ENCODE measurements around the gene IQCK. TPM values are rescaled to one million over a fixed set of nuclear protein-coding genes. Genes with fewer than 3 reads are reported as not detected.

Gene IQCK
- total and polyA plus RNA-seq, 10 donors: 3.6 to 19.9 (median 7.4) TPM

DNA sequence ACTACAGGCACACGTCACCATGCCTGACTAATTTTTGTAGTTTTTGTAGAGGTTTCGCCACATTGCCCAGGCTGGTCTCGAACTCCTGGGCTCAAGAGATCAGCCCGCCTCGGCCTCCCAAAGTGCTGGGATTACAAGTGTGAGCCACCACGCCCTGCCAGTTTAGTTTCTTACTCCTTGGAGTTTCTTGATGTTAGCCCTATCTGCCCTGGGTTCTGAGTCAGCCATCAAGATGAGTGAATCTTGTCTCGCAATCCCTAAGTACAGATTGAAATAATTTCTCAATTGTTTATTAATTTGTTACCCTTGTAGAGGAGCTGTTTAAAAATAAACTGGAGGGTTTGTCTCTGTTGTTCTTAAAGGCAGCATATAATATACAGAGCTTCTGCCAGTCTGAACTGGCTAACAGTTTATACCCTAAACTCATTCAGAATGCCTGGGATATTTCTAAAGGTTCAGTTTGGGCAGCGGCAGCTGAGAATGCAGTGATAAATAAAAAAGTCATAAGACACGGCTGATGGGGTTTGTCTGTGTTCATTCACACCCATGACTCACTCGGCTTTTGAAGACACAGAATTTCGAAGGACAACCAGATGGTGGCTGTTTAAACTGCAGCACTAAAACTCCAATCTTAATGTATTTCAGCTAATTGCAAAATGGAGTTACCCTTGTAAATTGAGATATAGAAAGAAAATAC, 127.0 kb downstream of the IQCK start:
- whole genome bisulfite sequencing, 5 donors: 83 to 94% (median 91%) methylated on average over 11 of the region's 11 CpGs
- no peaks in the 10 kb centered on the region for H3K27me3 ChIP-seq (replicated peaks in 1 of 7)
- H3K27ac ChIP-seq: no peak overlapping the region
- no peak for TF ChIP-seq POLR2AphosphoS5 (IDR thresholded peaks at IDR 0.05)
- no peak for TF ChIP-seq CTCF (IDR thresholded peaks at IDR 0.05 in 8 of 11, conservative IDR thresholded peaks at IDR 0.05 in 3 of 11)
- TF ChIP-seq POLR2A (IDR thresholded peaks at IDR 0.05): no peak
- H3K36me3 ChIP-seq: no peaks in the 10 kb centered on the region
- H3K4me1 ChIP-seq: no peaks in the 10 kb centered on the region
- no peaks in the 10 kb centered on the region for H3K9me3 ChIP-seq
- DNase-seq: no peak
- intact Hi-C loops (cut with DNase I; ENCODE audit: low total_unique reads): no loop called here
- no peak overlapping the region for H3K4me3 ChIP-seq

GRCh38 chr16:19846436-19846835, 128.4 kb downstream of the IQCK start:
- Histone ChIP-seq H3K36me3 (no peaks in the 10 kb centered on the region), H3K27ac (no peak overlapping the region), H3K9me3 (no peaks in the 10 kb centered on the region), H3K27me3 (replicated peaks in 1 of 7) (no peaks in the 10 kb centered on the region), H3K4me3 (no peak overlapping the region), H3K4me1 (peaks cover 0 to 8% (median 0%) of the 10 kb centered on the region in 6 donors)
- WGBS, 5 donors: 88 to 97% (median 93%) methylated on average over 5 of the region's 5 CpGs
- no peak for DNase-seq
- TF ChIP-seq POLR2AphosphoS5 (IDR thresholded peaks at IDR 0.05): no peak
- no peak for TF ChIP-seq CTCF (IDR thresholded peaks at IDR 0.05 in 8 of 11, conservative IDR thresholded peaks at IDR 0.05 in 3 of 11)
- no peak for TF ChIP-seq POLR2A (IDR thresholded peaks at IDR 0.05)
- intact Hi-C loops (cut with DNase I; ENCODE audit: low total_unique reads): no loop called here

DNA sequence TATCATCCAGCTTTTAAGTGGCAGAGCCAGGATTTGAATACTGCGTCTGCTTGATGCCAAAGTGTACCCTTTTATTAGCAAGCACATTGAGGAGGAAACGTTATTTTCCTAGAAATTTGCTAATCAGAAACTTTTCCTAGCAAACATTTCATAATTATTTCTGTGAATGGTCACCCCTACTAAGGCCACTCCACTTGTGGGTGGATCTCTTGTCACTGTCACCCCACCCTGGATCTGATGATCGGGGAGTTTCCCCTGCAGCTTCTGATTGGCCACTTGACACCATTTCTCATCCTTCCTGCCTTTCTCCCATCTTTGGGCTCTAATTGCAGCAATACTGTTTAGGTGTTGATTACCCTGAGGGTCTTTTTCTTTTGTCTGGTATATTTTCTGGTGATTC, 130.7 kb downstream of the IQCK start:
- no peak for DNase-seq
- H3K27ac ChIP-seq: no peak overlapping the region

More for the DNA sequence above, 130.7 kb downstream of the IQCK start:
- H3K4me3 ChIP-seq: no peak overlapping the region
- WGBS, 5 donors: 79 to 92% (median 87%) methylated on average over 3 of the region's 3 CpGs
- intact Hi-C loops (cut with DNase I; ENCODE audit: low total_unique reads): no loop called here
- H3K4me1 ChIP-seq: peaks cover 0 to 9% (median 0%) of the 10 kb centered on the region in 6 donors
- no peak for TF ChIP-seq POLR2A (IDR thresholded peaks at IDR 0.05)
- no peak for TF ChIP-seq CTCF (IDR thresholded peaks at IDR 0.05 in 8 of 11, conservative IDR thresholded peaks at IDR 0.05 in 3 of 11)
- H3K27me3 ChIP-seq (replicated peaks in 1 of 7): no peaks in the 10 kb centered on the region
- H3K9me3 ChIP-seq: no peaks in the 10 kb centered on the region
- H3K36me3 ChIP-seq: no peaks in the 10 kb centered on the region
